ENCODE data around the gene TRIM13. TPM values are rescaled to one million over a fixed set of nuclear protein-coding genes. Genes with fewer than 3 reads are reported as not detected.

TRIM13 gene
- total and polyA plus RNA-seq, 2 donors (not counting 1 experiment from before 2014, with no cell fraction given) = 28.9 to 45.9 TPM

GRCh38 chr13:49958321-49958720 is 38.5 kb upstream of the TRIM13 start:
- H3K4me3 ChIP-seq (ENCODE audit: control extremely low read depth in 1 of 5, extremely low read depth in 1 of 5, insufficient read depth in 1 of 5, low read depth in 2 of 5, low read length in 4 of 5) = no peak overlapping the region
- H3K27ac Mint-ChIP-seq = no peak overlapping the region
- H3K4me3 Mint-ChIP-seq = no peak overlapping the region
- H3K79me2 ChIP-seq (ENCODE audit: control insufficient read depth, insufficient read depth, low read length) = no peaks in the 10 kb centered on the region
- intact Hi-C loops (cut with micrococcal nuclease) = no loop called here
- H3K27me3 Mint-ChIP-seq = no peaks in the 10 kb centered on the region
- DNase-seq = no peak
- TF ChIP-seq CTCF (IDR thresholded peaks at IDR 0.05) = no peak
- TF ChIP-seq EZH2 (IDR thresholded peaks at IDR 0.05; ENCODE audit: borderline replicate concordance, insufficient read depth, low read depth, low read length, poor library complexity, severe bottlenecking) = no peak
- H3K9ac ChIP-seq (ENCODE audit: low read length) = no peak overlapping the region
- peaks cover 5% of the 10 kb centered on the region for H3K9me3 Mint-ChIP-seq (ENCODE audit: insufficient read depth)
- peaks cover 2% of the 10 kb centered on the region for H3K4me1 Mint-ChIP-seq
- H3K36me3 ChIP-seq (replicated peaks in 1 of 2; ENCODE audit: control extremely low read depth in 1 of 2, control insufficient read depth in 1 of 2, extremely low read depth in 1 of 2, insufficient read depth in 2 of 2, low read length in 1 of 2) = no peaks in the 10 kb centered on the region
- ChIA-PET POLR2A (no interaction called here), CTCF (no interaction called here)
- ATAC-seq (ENCODE audit: low read depth) = no peak
- H2AFZ ChIP-seq (ENCODE audit: insufficient read depth, low read depth, low read length, poor library complexity, severe bottlenecking) = no peak overlapping the region
- no peak overlapping the region for H3K27ac ChIP-seq (ENCODE audit: low read length in 2 of 2)
- H3K27me3 ChIP-seq (replicated peaks in 1 of 4; ENCODE audit: control extremely low read depth in 1 of 4, control insufficient read depth in 3 of 4, insufficient read depth in 4 of 4, low read length in 3 of 4) = no peaks in the 10 kb centered on the region
- H3K4me1 ChIP-seq (ENCODE audit: control insufficient read depth in 2 of 2, insufficient read depth in 2 of 2, low read length in 2 of 2) = no peaks in the 10 kb centered on the region
- H4K20me1 ChIP-seq (ENCODE audit: control insufficient read depth, insufficient read depth, low read length, poor library complexity, severe bottlenecking) = no peaks in the 10 kb centered on the region
- H3K4me2 ChIP-seq (replicated peaks; ENCODE audit: low read depth, low read length, poor library complexity, severe bottlenecking) = no peak overlapping the region
- 89% methylated on average over 3 of the region's 3 CpGs for WGBS (ENCODE audit: insufficient coverage)
- peaks cover 2 to 7% (median 4%) of the 10 kb centered on the region in 3 donors for H3K9me3 ChIP-seq (ENCODE audit: control extremely low read depth in 1 of 3, control insufficient read depth in 2 of 3, insufficient read depth in 1 of 3, low read length in 2 of 3)

- no peak overlapping the region for H3K27ac Mint-ChIP-seq
- CTCF ChIA-PET = interaction anchor here (0.6 to 1.0 kb wide), 3 partner anchors 9 to 22 kb away, joined by 3 to 6 read pairs (median 5); no protein-coding TSS in a partner anchor
Measured at GRCh38 chr13:49967456-49967855, 29.4 kb upstream of the TRIM13 start.

More at GRCh38 chr13:49967456-49967855, 29.4 kb upstream of the TRIM13 start:
- Histone ChIP-seq H3K79me2 (ENCODE audit: control insufficient read depth, insufficient read depth, low read length) (no peaks in the 10 kb centered on the region), H3K4me2 (replicated peaks; ENCODE audit: low read depth, low read length, poor library complexity, severe bottlenecking) (no peak overlapping the region), H3K27me3 (replicated peaks in 1 of 4; ENCODE audit: control extremely low read depth in 1 of 4, control insufficient read depth in 3 of 4, insufficient read depth in 4 of 4, low read length in 3 of 4) (no peaks in the 10 kb centered on the region), H3K27ac (ENCODE audit: low read length in 2 of 2) (no peak overlapping the region), H2AFZ (ENCODE audit: insufficient read depth, low read depth, low read length, poor library complexity, severe bottlenecking) (no peak overlapping the region), H3K9ac (ENCODE audit: low read length) (no peak overlapping the region), H3K36me3 (replicated peaks in 1 of 2; ENCODE audit: control extremely low read depth in 1 of 2, control insufficient read depth in 1 of 2, extremely low read depth in 1 of 2, insufficient read depth in 2 of 2, low read length in 1 of 2) (no peaks in the 10 kb centered on the region), H3K9me3 (ENCODE audit: control extremely low read depth in 1 of 3, control insufficient read depth in 2 of 3, insufficient read depth in 1 of 3, low read length in 2 of 3) (peaks cover 5 to 6% (median 6%) of the 10 kb centered on the region in 3 donors), H3K4me3 (ENCODE audit: control extremely low read depth in 1 of 5, extremely low read depth in 1 of 5, insufficient read depth in 1 of 5, low read depth in 2 of 5, low read length in 4 of 5) (no peak overlapping the region), H4K20me1 (ENCODE audit: control insufficient read depth, insufficient read depth, low read length, poor library complexity, severe bottlenecking) (no peaks in the 10 kb centered on the region), H3K4me1 (ENCODE audit: control insufficient read depth in 2 of 2, insufficient read depth in 2 of 2, low read length in 2 of 2) (no peaks in the 10 kb centered on the region)
- no peak overlapping the region for H3K4me3 Mint-ChIP-seq
- POLR2A ChIA-PET = interaction anchor here (0.7 kb wide), 1 partner anchor 1173 kb away, joined by 3 read pairs; no protein-coding TSS in a partner anchor
- H3K9me3 Mint-ChIP-seq (ENCODE audit: insufficient read depth) = peaks cover 10% of the 10 kb centered on the region
- intact Hi-C loops (cut with micrococcal nuclease) = no loop called here
- no peaks in the 10 kb centered on the region for H3K27me3 Mint-ChIP-seq
- no CpG with 5 or more reads among the region's 4 CpGs for WGBS (ENCODE audit: insufficient coverage)
- no peaks in the 10 kb centered on the region for H3K4me1 Mint-ChIP-seq
- TF ChIP-seq CTCF (IDR thresholded peaks at IDR 0.05) = no peak
- TF ChIP-seq EZH2 (IDR thresholded peaks at IDR 0.05; ENCODE audit: borderline replicate concordance, insufficient read depth, low read depth, low read length, poor library complexity, severe bottlenecking) = no peak
- ATAC-seq (ENCODE audit: low read depth) (no peak), DNase-seq (no peak)
